ENCODE measurements around the gene CACNA1C. TPM values are rescaled to one million over a fixed set of nuclear protein-coding genes. Genes with fewer than 3 reads are reported as not detected.

Gene CACNA1C
- total RNA-seq, 4 donors from 2014 or later, result 9.7 to 42.1 (median 18.1) TPM

GRCh38 chr12:2691006-2691344, 638.2 kb downstream of the CACNA1C start:
- DNase-seq, result peak; percentile 49 to 77 (median 56)
- Histone ChIP-seq H3K9me3 (no peaks in the 10 kb centered on the region), H3K4me1 (peaks cover 0 to 7% (median 0%) of the 10 kb centered on the region in 4 donors), H3K27me3 (no peaks in the 10 kb centered on the region), H3K27ac (peak overlapping the region in 3 of 4 donors; percentile 61 to 79 (median 71)), H3K4me3 (peak overlapping the region; percentile 45 to 63 (median 54)), H3K36me3 (no peaks in the 10 kb centered on the region)
- TF ChIP-seq CTCF (IDR thresholded peaks at IDR 0.05), result peak in 2 of 6 experiments; percentile 9 to 18
- no peak for TF ChIP-seq POLR2A (IDR thresholded peaks at IDR 0.05)

- Histone ChIP-seq H3K36me3 (no peaks in the 10 kb centered on the region), H3K4me1 (peaks cover 0 to 7% (median 0%) of the 10 kb centered on the region in 4 donors), H3K4me3 (peak overlapping the region; percentile 45 to 63 (median 54)), H3K27me3 (no peaks in the 10 kb centered on the region), H3K27ac (peak overlapping the region; percentile 56 to 79 (median 66)), H3K9me3 (no peaks in the 10 kb centered on the region)
- DNase-seq, result peak in 1 of 3 donors; percentile 58
- TF ChIP-seq POLR2A (IDR thresholded peaks at IDR 0.05) (no peak), CTCF (IDR thresholded peaks at IDR 0.05) (no peak)
Observed at GRCh38 chr12:2691345-2692071, 638.7 kb downstream of the CACNA1C start.

- TF ChIP-seq CTCF (IDR thresholded peaks at IDR 0.05) (no peak), POLR2A (IDR thresholded peaks at IDR 0.05) (no peak)
- Histone ChIP-seq H3K9me3 (no peaks in the 10 kb centered on the region), H3K4me1 (peaks cover 0 to 7% (median 0%) of the 10 kb centered on the region in 4 donors), H3K27me3 (no peaks in the 10 kb centered on the region), H3K36me3 (no peaks in the 10 kb centered on the region), H3K27ac (peak overlapping the region in 3 of 4 donors; percentile 56 to 79 (median 71)), H3K4me3 (peak overlapping the region; percentile 45 to 63 (median 54))
- peak in 1 of 3 donors; percentile 31 for DNase-seq
Observed at GRCh38 chr12:2692080-2692479, 639.3 kb downstream of the CACNA1C start.

GRCh38 chr12:2693244-2693860, 640.6 kb downstream of the CACNA1C start:
- Histone ChIP-seq H3K27me3 (no peaks in the 10 kb centered on the region), H3K4me3 (no peak overlapping the region), H3K9me3 (no peaks in the 10 kb centered on the region), H3K27ac (no peak overlapping the region), H3K36me3 (no peaks in the 10 kb centered on the region), H3K4me1 (peaks cover 0 to 7% (median 0%) of the 10 kb centered on the region in 4 donors)
- TF ChIP-seq POLR2A (IDR thresholded peaks at IDR 0.05) (no peak), CTCF (IDR thresholded peaks at IDR 0.05) (no peak)
- no peak for DNase-seq

GRCh38 chr12:2693980-2694610, 641.3 kb downstream of the CACNA1C start:
- H3K4me1 ChIP-seq, result peaks cover 0 to 7% (median 0%) of the 10 kb centered on the region in 4 donors
- TF ChIP-seq POLR2A (IDR thresholded peaks at IDR 0.05) (no peak), CTCF (IDR thresholded peaks at IDR 0.05) (no peak)
- H3K9me3 ChIP-seq, result no peaks in the 10 kb centered on the region
- no peak overlapping the region for H3K27ac ChIP-seq
- no peaks in the 10 kb centered on the region for H3K27me3 ChIP-seq
- DNase-seq, result no peak
- H3K4me3 ChIP-seq, result no peak overlapping the region
- H3K36me3 ChIP-seq, result no peaks in the 10 kb centered on the region
